22Rv1 (cell line): ENCODE data around the gene VTI1A.

Experiments used
- CTCF ChIP-seq: fragments of 450-650 bp; IDR thresholded peaks from 2 replicates; pipeline ENCODE4 v1.5.1; 2017; ENCODE audit warnings: mild to moderate bottlenecking
- ZFX ChIP-seq: fragments of 450-650 bp; IDR thresholded peaks from 2 replicates; pipeline ENCODE4 v1.6.1; 2017; ENCODE audit warnings: antibody characterized with exemption, borderline replicate concordance

DNA sequence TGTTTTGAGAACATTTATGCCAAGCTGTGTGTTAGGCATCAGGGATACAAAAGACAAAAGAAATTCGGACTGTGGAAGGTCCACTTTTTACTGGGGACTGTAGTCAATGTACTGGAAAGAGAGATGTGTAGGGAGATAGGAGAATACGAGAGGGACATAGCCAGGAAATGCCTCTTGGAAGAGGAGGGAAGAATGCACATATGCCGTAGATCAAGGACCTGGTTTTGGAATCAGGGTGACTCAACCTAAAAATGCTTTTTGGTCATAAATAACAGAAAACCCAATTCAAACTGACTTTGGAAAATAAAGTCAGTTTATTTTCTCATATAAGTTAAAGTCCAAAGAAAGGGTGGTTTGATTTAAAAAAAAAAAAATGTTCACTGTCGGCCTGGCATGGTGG is 362.7 kb downstream of the VTI1A start:
- no peak for TF ChIP-seq CTCF
- TF ChIP-seq ZFX: no peak
